T-cell (primary cell): ENCODE data around the gene SMPDL3B. TPM values are rescaled to one million over a fixed set of nuclear protein-coding genes. Genes with fewer than 3 reads are reported as not detected.
"Not testable (repeated sequence)": the region's sequence is repeated elsewhere in the genome, so short reads cannot be mapped to it uniquely, and the experiment has no call there.

Experiments used
- ATAC-seq, 4 experiments: fragments of 200-7000 bp in 3 of 4; fragments of 150-1000 bp in 1 of 4; cut with Tn5 transposase; replicated peaks in 1 of 4; 1 replicate in 3 of 4; 2 replicates in 1 of 4; pipeline ENCODE4 v1.10.0; 2021; ENCODE audit warnings: moderate library complexity in 3 of 4, mild to moderate bottlenecking in 2 of 4, moderate number of reproducible peaks in 1 of 4
- CTCF ChIA-PET, 2 donors: fragments of 300-600 bp; sonication (Branson Sonifier 250); formaldehyde crosslinking; loops; one replicate each; lab custom pipeline; 2022; ENCODE audit warnings: antibody characterized with exemption in 2 of 2; lab: Charles Lee
- POLR2A ChIA-PET, 2 donors: fragments of 300-600 bp; sonication (Branson Sonifier 250); formaldehyde crosslinking; loops; one replicate each; lab custom pipeline; 2022; ENCODE audit warnings: antibody characterized with exemption in 2 of 2; lab: Charles Lee
- DNase-seq, 35 experiments: peaks; one replicate each; pipeline versions ENCODE4 v3.0.0 to v3.0.0-alpha.2; 2013 to 2023
- H3K27ac ChIP-seq: one replicate; pipeline ENCODE4 v1.5.1; 2013; ENCODE audit warnings: low read length
- H3K27me3 ChIP-seq, 2 experiments: replicated peaks in 1 of 2; 1 replicate in 1 of 2; 2 replicates in 1 of 2; pipeline versions ENCODE4 v1.6.1 to v1.7.0; 2013; ENCODE audit warnings: low read length in 1 of 2, mixed read lengths in 1 of 2; ENCODE audit not compliant: control insufficient read depth in 2 of 2, insufficient read depth in 2 of 2; ENCODE audit errors: extremely low read depth in 1 of 2
- H3K36me3 ChIP-seq, 2 donors: 1 replicate in 1 of 2; 2 replicates in 1 of 2; pipeline versions ENCODE4 v1.6.1 to v1.7.0; 2013; ENCODE audit warnings: low read length in 1 of 2; ENCODE audit not compliant: control insufficient read depth in 2 of 2, insufficient read depth in 1 of 2; ENCODE audit errors: extremely low read depth in 1 of 2
- H3K4me1 ChIP-seq, 2 experiments: 1 replicate in 1 of 2; 2 replicates in 1 of 2; pipeline versions ENCODE4 v1.6.1 to v1.7.0; 2013; ENCODE audit warnings: low read length in 2 of 2, mixed read lengths in 1 of 2; ENCODE audit not compliant: insufficient read depth in 2 of 2, control insufficient read depth in 1 of 2; ENCODE audit errors: extremely low read depth in 1 of 2
- H3K4me3 ChIP-seq, 2 donors: 1 replicate in 1 of 2; 2 replicates in 1 of 2; pipeline versions ENCODE4 v1.5.1 to v1.7.0; 2013; ENCODE audit warnings: mild to moderate bottlenecking in 2 of 2, low read length in 1 of 2, moderate library complexity in 1 of 2; ENCODE audit not compliant: control insufficient read depth in 1 of 2; ENCODE audit errors: extremely low read depth in 1 of 2
- H3K9me3 ChIP-seq: 2 replicates; pipeline ENCODE4 v1.7.0; 2013
- H3K27ac Mint-ChIP-seq, 2 donors: one replicate each; pipeline ENCODE4 v1.8.0; 2020 to 2021; ENCODE audit warnings: mild to moderate bottlenecking in 2 of 2, mixed read lengths in 2 of 2
- H3K27me3 Mint-ChIP-seq, 2 donors: one replicate each; pipeline ENCODE4 v1.8.0; 2021 to 2022; ENCODE audit warnings: mixed read lengths in 2 of 2
- H3K36me3 Mint-ChIP-seq: one replicate; pipeline ENCODE4 v1.8.0; 2021; ENCODE audit warnings: mixed read lengths
- H3K4me1 Mint-ChIP-seq, 3 donors: one replicate each; pipeline ENCODE4 v1.8.0; 2020 to 2022; ENCODE audit warnings: mixed read lengths in 3 of 3, mild to moderate bottlenecking in 1 of 3
- H3K4me3 Mint-ChIP-seq, 3 donors: one replicate each; pipeline ENCODE4 v1.8.0; 2020 to 2022; ENCODE audit warnings: mild to moderate bottlenecking in 3 of 3, mixed read lengths in 3 of 3, moderate library complexity in 3 of 3
- H3K9me3 Mint-ChIP-seq, 3 donors: one replicate each; pipeline ENCODE4 v1.8.0; 2020 to 2022; ENCODE audit warnings: mixed read lengths in 3 of 3
- WGBS: methylation state at CpG from one replicate; pipeline ENCODE4 v1.1.5; 2013; ENCODE audit warnings: missing lambda C conversion rate; ENCODE audit not compliant: insufficient coverage; 5-methylcytosine and 5-hydroxymethylcytosine counted together
- total RNA-seq, 35 experiments: library from RNA in 6 of 35; stranded (reverse) in 6 of 35; fragments of 120-200 nt in 1 of 35; gene quantifications; one replicate each; pipeline versions ENCODE4 v1.2.1 to v1.2.4 and lab custom pipeline; 2013 to 2026

The SMPDL3B gene
- total RNA-seq, 5 donors from 2014 or later (not counting 1 experiment from before 2014, with no cell fraction given), result 0.22 to 0.44 (median 0.33) TPM; not detected in 1

GRCh38 chr1:27992276-27992675 is 57.5 kb downstream of the SMPDL3B start:
- Mint-ChIP-seq H3K4me1 (peaks cover 34 to 41% (median 35%) of the 10 kb centered on the region in 3 donors), H3K36me3 (peaks cover 47% of the 10 kb centered on the region), H3K9me3 (no peaks in the 10 kb centered on the region), H3K27me3 (no peaks in the 10 kb centered on the region), H3K27ac (peak overlapping the region; percentile 90 to 97), H3K4me3 (peak overlapping the region in 1 of 3 donors; percentile 28)
- H3K27me3 ChIP-seq, result no peaks in the 10 kb centered on the region
- H3K36me3 ChIP-seq, result peaks cover 11 to 41% of the 10 kb centered on the region in 2 donors
- peak overlapping the region; percentile 77 for H3K27ac ChIP-seq
- H3K4me1 ChIP-seq, result peaks cover 12 to 20% of the 10 kb centered on the region in 2 experiments
- peak; percentile 20 to 72 (median 54) for DNase-seq
- no peaks in the 10 kb centered on the region for H3K9me3 ChIP-seq
- ATAC-seq, result peak; percentile 94 to 99 (median 98)
- ChIA-PET POLR2A (interaction anchor here (0.6 kb wide), 3 partner anchors 99 to 246 kb away, joined by 3 to 9 read pairs (median 6); no protein-coding TSS in a partner anchor), CTCF (interaction anchor here (0.6 to 1.4 kb wide), 5 partner anchors 16 to 135 kb away, joined by 3 to 7 read pairs (median 3); no protein-coding TSS in a partner anchor)
- H3K4me3 ChIP-seq, result no peak overlapping the region
- 43% methylated on average over 4 of the region's 6 CpGs for WGBS

GRCh38 chr1:27993241-27993640 is 58.4 kb downstream of the SMPDL3B start:
- POLR2A ChIA-PET, result interaction anchor here (0.5 to 0.6 kb wide), 4 partner anchors 18 to 966 kb away, joined by 3 to 5 read pairs (median 3); no protein-coding TSS in a partner anchor
- CTCF ChIA-PET, result interaction anchor here (0.7 to 1.3 kb wide), 2 partner anchors 136 to 203 kb away, joined by 3 read pairs; no protein-coding TSS in a partner anchor
- Histone ChIP-seq H3K36me3 (peaks cover 11 to 41% of the 10 kb centered on the region in 2 donors), H3K9me3 (no peaks in the 10 kb centered on the region), H3K4me1 (peaks cover 12 to 20% of the 10 kb centered on the region in 2 experiments), H3K4me3 (no peak overlapping the region), H3K27me3 (no peaks in the 10 kb centered on the region), H3K27ac (peak overlapping the region; percentile 77)
- ATAC-seq (peak; percentile 55 to 66 (median 60)), DNase-seq (peak in 17 of 35 experiments; percentile 2 to 45 (median 5))
- peak overlapping the region; percentile 90 to 97 for H3K27ac Mint-ChIP-seq
- no CpG with 5 or more reads among the region's 3 CpGs for WGBS
- no peaks in the 10 kb centered on the region for H3K9me3 Mint-ChIP-seq
- H3K4me3 Mint-ChIP-seq, result peak overlapping the region in 2 of 3 donors; percentile 13 to 33
- no peaks in the 10 kb centered on the region for H3K27me3 Mint-ChIP-seq
- peaks cover 33 to 40% (median 39%) of the 10 kb centered on the region in 3 donors for H3K4me1 Mint-ChIP-seq
- peaks cover 53% of the 10 kb centered on the region for H3K36me3 Mint-ChIP-seq

GRCh38 chr1:27994060-27994459 is 59.3 kb downstream of the SMPDL3B start:
- ATAC-seq (no peak), DNase-seq (no peak)
- Histone ChIP-seq H3K27me3 (no peaks in the 10 kb centered on the region), H3K36me3 (peaks cover 11 to 40% of the 10 kb centered on the region in 2 donors), H3K9me3 (no peaks in the 10 kb centered on the region), H3K27ac (peak overlapping the region; percentile 77), H3K4me1 (peaks cover 12 to 20% of the 10 kb centered on the region in 2 experiments), H3K4me3 (no peak overlapping the region)
- Mint-ChIP-seq H3K27ac (peak overlapping the region; percentile 90 to 97), H3K9me3 (no peaks in the 10 kb centered on the region), H3K27me3 (no peaks in the 10 kb centered on the region), H3K4me1 (peaks cover 33 to 40% (median 39%) of the 10 kb centered on the region in 3 donors), H3K4me3 (no peak overlapping the region), H3K36me3 (peaks cover 48% of the 10 kb centered on the region)
- CTCF ChIA-PET, result no interaction called here
- POLR2A ChIA-PET, result no interaction called here
- no CpG with 5 or more reads among the region's 1 CpG for WGBS

GRCh38 chr1:27994526-27994925 is 59.7 kb downstream of the SMPDL3B start:
- H3K4me1 ChIP-seq, result peaks cover 12 to 20% of the 10 kb centered on the region in 2 experiments
- H3K4me3 Mint-ChIP-seq, H3K4me3 ChIP-seq, H3K27ac ChIP-seq, H3K27me3 Mint-ChIP-seq, DNase-seq, CTCF ChIA-PET, POLR2A ChIA-PET, H3K9me3 ChIP-seq, ATAC-seq, H3K9me3 Mint-ChIP-seq, H3K27me3 ChIP-seq: not testable (repeated sequence)
- Mint-ChIP-seq H3K36me3 (peaks cover 48% of the 10 kb centered on the region), H3K4me1 (peaks cover 33 to 40% (median 39%) of the 10 kb centered on the region in 3 donors), H3K27ac (peak overlapping the region; percentile 39 to 90)
- 100% methylated on average over 4 of the region's 6 CpGs for WGBS
- H3K36me3 ChIP-seq, result peaks cover 11 to 39% of the 10 kb centered on the region in 2 donors

- Histone ChIP-seq H3K27me3 (no peaks in the 10 kb centered on the region), H3K4me1 (peaks cover 0 to 3% of the 10 kb centered on the region in 2 experiments), H3K9me3 (no peaks in the 10 kb centered on the region), H3K4me3 (no peak overlapping the region), H3K27ac (no peak overlapping the region), H3K36me3 (peaks cover 9 to 49% of the 10 kb centered on the region in 2 donors)
- CTCF ChIA-PET, result no interaction called here
- Mint-ChIP-seq H3K36me3 (peaks cover 46% of the 10 kb centered on the region), H3K4me3 (no peak overlapping the region), H3K4me1 (peaks cover 4 to 9% (median 8%) of the 10 kb centered on the region in 3 donors), H3K27me3 (no peaks in the 10 kb centered on the region), H3K27ac (no peak overlapping the region), H3K9me3 (no peaks in the 10 kb centered on the region)
- POLR2A ChIA-PET, result no interaction called here
- DNase-seq, result no peak
- no CpG with 5 or more reads among the region's 1 CpG for WGBS
- no peak for ATAC-seq
These were observed 64.3 kb downstream of the SMPDL3B start for GRCh38 chr1:27999055-27999454.

- H3K9me3 Mint-ChIP-seq, result no peaks in the 10 kb centered on the region
- DNase-seq, result no peak
- Histone ChIP-seq H3K36me3 (peaks cover 4 to 52% of the 10 kb centered on the region in 2 donors), H3K4me1 (no peaks in the 10 kb centered on the region), H3K9me3 (no peaks in the 10 kb centered on the region), H3K27me3 (no peaks in the 10 kb centered on the region), H3K27ac (no peak overlapping the region), H3K4me3 (no peak overlapping the region)
- POLR2A ChIA-PET, result interaction anchor here in 1 of 2 donors (0.6 kb wide), 1 partner anchor 210 kb away, joined by 3 read pairs; no protein-coding TSS in a partner anchor
- H3K27ac Mint-ChIP-seq, result no peak overlapping the region
- no peaks in the 10 kb centered on the region for H3K27me3 Mint-ChIP-seq
- peaks cover 45% of the 10 kb centered on the region for H3K36me3 Mint-ChIP-seq
- peaks cover 0 to 3% (median 0%) of the 10 kb centered on the region in 3 donors for H3K4me1 Mint-ChIP-seq
- ATAC-seq, result no peak
- H3K4me3 Mint-ChIP-seq, result no peak overlapping the region
- 100% methylated on average over 6 of the region's 10 CpGs for WGBS
- CTCF ChIA-PET, result no interaction called here
These were observed 67.8 kb downstream of the SMPDL3B start for GRCh38 chr1:28002600-28002999.
